IPS DF 19.7 (cell line): ENCODE data around the gene TSPAN15.

Experiments used
- DNase-seq: peaks from one replicate; pipeline ENCODE4 v3.0.0-alpha.2; 2013; ENCODE audit warnings: low read depth, low spot score

Gene TSPAN15

DNA sequence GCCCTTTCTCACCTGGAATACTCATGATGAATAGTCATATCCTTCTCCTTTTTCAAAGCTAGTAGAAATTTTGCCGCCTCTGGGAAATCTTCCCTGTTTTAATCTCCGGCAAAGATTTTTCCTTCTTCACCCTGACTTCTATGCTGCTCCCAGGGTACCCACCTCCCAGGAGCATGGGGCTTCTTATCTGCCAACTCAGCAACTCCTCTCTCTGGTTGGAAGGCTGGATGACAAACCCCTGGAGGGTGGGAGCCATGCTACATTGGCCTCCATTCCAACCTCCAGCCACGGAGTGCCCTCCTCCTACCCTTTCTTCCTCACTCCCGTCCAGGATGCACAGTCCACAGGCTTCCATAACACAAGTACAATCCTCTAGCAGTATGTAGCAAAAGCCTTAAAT is 102.1 kb downstream of the TSPAN15 start:
- DNase-seq: no peak

DNA sequence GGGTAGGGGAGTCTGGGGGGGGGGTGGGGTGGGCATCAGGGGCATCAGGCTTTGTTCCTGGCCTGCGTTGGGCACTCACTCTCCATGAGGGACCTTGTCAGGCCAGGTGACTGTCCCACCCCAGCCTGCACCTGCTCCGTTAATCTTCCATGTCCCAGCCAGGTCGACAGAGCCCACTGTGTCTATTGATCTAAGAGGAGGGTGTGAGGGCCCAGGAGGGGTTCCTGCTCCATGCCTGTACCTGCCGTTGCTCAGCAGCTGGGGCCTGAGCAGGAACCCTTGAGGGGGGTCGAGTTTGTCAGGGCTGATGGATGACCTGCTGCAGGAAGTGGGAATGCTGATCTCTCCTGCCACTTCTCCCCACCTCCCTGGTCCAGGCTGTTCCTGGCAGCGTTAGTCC is 103.3 kb downstream of the TSPAN15 start:
- no peak for DNase-seq
